ENCODE measurements around the gene CAPRIN1.

The CAPRIN1 gene

DNA sequence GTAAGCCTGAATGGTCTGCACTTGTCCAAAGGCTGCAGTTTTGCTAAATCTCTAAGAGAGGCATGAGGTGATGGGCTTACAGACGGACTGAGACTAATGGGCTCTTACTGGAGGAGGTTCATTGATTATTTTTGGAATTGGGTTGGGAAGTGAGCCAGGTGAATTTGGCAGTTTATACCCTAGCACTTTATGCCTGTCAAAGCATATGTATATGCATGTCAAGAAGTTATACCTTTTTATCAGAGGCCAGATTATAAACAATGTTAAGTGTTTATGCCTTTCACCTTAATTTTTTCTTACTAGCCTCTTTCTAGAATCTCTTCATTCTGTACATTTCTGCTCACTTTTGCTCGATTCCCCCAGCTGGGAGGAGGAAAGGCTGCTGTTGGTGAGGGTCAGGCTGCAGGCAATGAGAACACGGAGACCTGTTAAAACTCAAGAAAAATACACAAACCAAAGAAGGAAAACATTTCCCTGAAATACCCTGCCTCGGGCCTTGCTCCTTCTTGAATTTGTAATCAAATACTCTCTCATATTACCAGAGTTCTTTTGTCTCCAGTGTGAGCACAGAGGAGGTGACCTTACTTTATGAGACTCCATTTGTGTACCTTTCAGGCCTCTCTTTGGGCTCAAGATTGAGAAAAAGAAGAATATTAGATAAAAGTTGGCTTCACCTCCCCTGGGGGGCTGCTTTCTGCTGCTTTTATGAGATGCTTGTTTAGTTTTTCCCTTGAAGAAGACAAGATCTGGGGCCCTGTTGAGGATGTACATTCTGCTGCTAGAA is 73.5 kb downstream of the CAPRIN1 start:
- Histone ChIP-seq H3K36me3 (replicated peaks) (peaks cover 76% of the 10 kb centered on the region), H3K4me3 (ENCODE audit: low read depth, low read length) (no peak overlapping the region), H3K27me3 (replicated peaks) (no peaks in the 10 kb centered on the region), H3K27ac (no peak overlapping the region)
- DNase-seq, result no peak
- TF ChIP-seq, protein P1, sequence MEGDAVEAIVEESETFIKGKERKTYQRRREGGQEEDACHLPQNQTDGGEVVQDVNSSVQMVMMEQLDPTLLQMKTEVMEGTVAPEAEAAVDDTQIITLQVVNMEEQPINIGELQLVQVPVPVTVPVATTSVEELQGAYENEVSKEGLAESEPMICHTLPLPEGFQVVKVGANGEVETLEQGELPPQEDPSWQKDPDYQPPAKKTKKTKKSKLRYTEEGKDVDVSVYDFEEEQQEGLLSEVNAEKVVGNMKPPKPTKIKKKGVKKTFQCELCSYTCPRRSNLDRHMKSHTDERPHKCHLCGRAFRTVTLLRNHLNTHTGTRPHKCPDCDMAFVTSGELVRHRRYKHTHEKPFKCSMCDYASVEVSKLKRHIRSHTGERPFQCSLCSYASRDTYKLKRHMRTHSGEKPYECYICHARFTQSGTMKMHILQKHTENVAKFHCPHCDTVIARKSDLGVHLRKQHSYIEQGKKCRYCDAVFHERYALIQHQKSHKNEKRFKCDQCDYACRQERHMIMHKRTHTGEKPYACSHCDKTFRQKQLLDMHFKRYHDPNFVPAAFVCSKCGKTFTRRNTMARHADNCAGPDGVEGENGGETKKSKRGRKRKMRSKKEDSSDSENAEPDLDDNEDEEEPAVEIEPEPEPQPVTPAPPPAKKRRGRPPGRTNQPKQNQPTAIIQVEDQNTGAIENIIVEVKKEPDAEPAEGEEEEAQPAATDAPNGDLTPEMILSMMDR (IDR thresholded peaks at IDR 0.05; ENCODE audit: low read depth, low read length, missing control alignments), result no peak
- in situ Hi-C loops (cut with HindIII; ENCODE audit: low pct_ligation_motif_present, low sequenced_read_pairs), result no loop called here

DNA sequence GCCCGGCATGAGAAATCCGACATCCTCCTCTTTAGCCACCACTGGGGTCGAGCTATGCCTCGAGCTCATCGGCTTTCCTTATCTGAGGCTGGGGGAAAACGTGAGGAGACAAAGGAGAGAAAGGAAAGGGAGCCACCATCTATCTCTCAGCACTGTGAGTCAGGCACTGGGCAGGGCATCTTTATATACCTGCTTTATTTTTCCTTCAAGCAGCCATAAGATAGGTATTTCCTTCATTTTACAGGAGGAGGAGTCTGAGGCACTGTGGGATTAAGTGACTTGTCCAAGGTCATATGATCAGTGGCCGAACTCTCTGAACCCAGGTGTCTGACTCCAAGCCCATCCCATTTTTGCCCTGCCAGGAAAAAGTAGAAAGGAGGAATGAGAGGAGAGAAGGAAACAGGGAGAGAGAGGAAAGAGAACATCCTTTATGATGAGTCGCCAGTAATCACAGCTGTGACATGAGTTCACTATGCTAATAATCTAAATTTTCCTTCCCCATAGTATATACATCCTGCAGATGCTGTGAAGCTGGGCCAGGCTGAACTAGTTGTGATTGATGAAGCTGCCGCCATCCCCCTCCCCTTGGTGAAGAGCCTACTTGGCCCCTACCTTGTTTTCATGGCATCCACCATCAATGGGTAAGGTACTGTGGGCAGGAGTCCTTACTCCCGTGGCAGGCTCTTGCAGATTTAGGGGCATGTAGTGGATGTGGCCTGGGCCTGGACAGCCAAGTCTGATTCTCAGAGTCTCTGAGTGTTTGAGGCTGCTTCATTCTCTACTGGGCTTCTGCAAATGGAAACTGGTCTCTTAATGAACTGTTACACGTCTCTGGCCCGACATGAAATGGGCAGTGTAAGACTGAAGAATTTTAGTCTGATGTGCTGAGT is 75.7 kb downstream of the CAPRIN1 start:
- in situ Hi-C loops (cut with HindIII; ENCODE audit: low pct_ligation_motif_present, low sequenced_read_pairs), result no loop called here
- DNase-seq, result no peak
- peaks cover 71% of the 10 kb centered on the region for H3K36me3 ChIP-seq (replicated peaks)
- no peak overlapping the region for H3K4me3 ChIP-seq (ENCODE audit: low read depth, low read length)
- no peaks in the 10 kb centered on the region for H3K27me3 ChIP-seq (replicated peaks)
- TF ChIP-seq, protein P1 (IDR thresholded peaks at IDR 0.05; ENCODE audit: low read depth, low read length, missing control alignments), result no peak
- H3K27ac ChIP-seq, result no peak overlapping the region

DNA sequence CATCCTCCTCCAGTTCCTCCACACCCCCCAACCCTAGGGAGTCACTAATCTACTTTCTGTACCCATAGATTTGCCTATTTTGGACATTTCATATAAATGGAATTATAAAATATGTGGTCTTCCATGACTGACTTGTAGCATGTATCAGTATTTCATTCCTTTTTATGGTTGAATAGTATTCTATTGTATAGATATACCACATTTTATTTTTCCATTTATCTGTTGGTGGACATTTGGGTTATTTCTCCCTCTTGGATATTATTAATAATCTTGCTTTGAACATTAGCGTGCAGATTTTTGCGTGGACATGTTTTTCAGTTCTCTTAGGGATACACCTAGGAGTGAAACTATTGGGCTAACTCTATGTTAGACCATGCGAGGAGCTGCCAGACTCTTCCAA is 77.3 kb downstream of the CAPRIN1 start:
- in situ Hi-C loops (cut with HindIII; ENCODE audit: low pct_ligation_motif_present, low sequenced_read_pairs), result no loop called here
- H3K36me3 ChIP-seq (replicated peaks), result peaks cover 69% of the 10 kb centered on the region
- no peak for DNase-seq
- H3K4me3 ChIP-seq (ENCODE audit: low read depth, low read length), result no peak overlapping the region
- H3K27me3 ChIP-seq (replicated peaks), result no peaks in the 10 kb centered on the region
- TF ChIP-seq, protein P1 (IDR thresholded peaks at IDR 0.05; ENCODE audit: low read depth, low read length, missing control alignments), result no peak
- no peak overlapping the region for H3K27ac ChIP-seq

GRCh38 chr11:34132261-34132965 is 80.9 kb downstream of the CAPRIN1 start:
- H3K4me3 ChIP-seq (ENCODE audit: low read depth, low read length), result no peak overlapping the region
- DNase-seq, result no peak
- TF ChIP-seq, protein P1 (IDR thresholded peaks at IDR 0.05; ENCODE audit: low read depth, low read length, missing control alignments), result no peak
- no peak overlapping the region for H3K27ac ChIP-seq
- no peaks in the 10 kb centered on the region for H3K27me3 ChIP-seq (replicated peaks)
- H3K36me3 ChIP-seq (replicated peaks), result peaks cover 75% of the 10 kb centered on the region
- in situ Hi-C loops (cut with HindIII; ENCODE audit: low pct_ligation_motif_present, low sequenced_read_pairs), result no loop called here

DNA sequence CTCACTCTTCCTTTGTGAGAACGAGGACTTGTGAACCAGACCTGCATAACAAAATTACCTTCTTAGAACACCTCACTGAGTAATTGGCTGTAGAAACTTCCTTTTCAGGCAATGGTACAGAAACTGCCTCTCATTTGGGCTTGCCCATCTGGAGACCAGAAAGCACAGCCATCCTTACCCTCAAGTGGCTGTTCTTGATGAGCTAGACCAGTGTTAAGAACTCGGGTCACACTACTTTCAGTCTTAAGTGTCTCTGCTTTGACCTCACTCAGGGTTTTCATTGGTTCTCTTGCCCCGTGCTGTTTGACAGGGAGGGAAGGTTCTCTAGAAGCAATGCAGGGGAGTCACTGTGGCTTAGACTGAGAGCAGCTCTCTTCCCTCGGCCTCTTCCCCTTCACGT is 83.2 kb downstream of the CAPRIN1 start:
- TF ChIP-seq, protein P1 (IDR thresholded peaks at IDR 0.05; ENCODE audit: low read depth, low read length, missing control alignments), result no peak
- in situ Hi-C loops (cut with HindIII; ENCODE audit: low pct_ligation_motif_present, low sequenced_read_pairs), result no loop called here
- H3K27ac ChIP-seq, result no peak overlapping the region
- no peak overlapping the region for H3K4me3 ChIP-seq (ENCODE audit: low read depth, low read length)
- no peak for DNase-seq
- H3K27me3 ChIP-seq (replicated peaks), result no peaks in the 10 kb centered on the region
- H3K36me3 ChIP-seq (replicated peaks), result peaks cover 81% of the 10 kb centered on the region
